SU-DHL-6 (cell line): ENCODE results near the gene BRD2.

ENCODE experiments used
- H2AFZ ChIP-seq: fragments of 200-600 bp; sonication (generic); 2 replicates; pipeline ENCODE4 v1.6.1; 2014; ENCODE audit warnings: low read depth, mild to moderate bottlenecking, moderate library complexity, mixed read lengths, antibody characterized with exemption, low read length; ENCODE audit not compliant: severe bottlenecking
- H3F3A ChIP-seq: fragments of 200-600 bp; shearing (Covaris generic); 2 replicates; pipeline ENCODE4 v1.6.0; 2016; ENCODE audit warnings: antibody characterized with exemption, mild to moderate bottlenecking; ENCODE audit not compliant: insufficient read depth
- H3K27ac ChIP-seq: fragments of 200-600 bp; sonication (generic); 2 replicates; pipeline ENCODE4 v1.5.1; 2016; ENCODE audit warnings: low read depth, mild to moderate bottlenecking, low read length, moderate library complexity, mixed read lengths
- H3K27me3 ChIP-seq: fragments of 200-600 bp; sonication (generic), shearing (Covaris generic); 2 replicates; pipeline ENCODE4 v1.6.0; 2014; ENCODE audit warnings: mild to moderate bottlenecking, low read length
- H3K36me3 ChIP-seq: fragments of 200-600 bp; sonication (generic); 2 replicates; pipeline ENCODE4 v1.6.1; 2014; ENCODE audit warnings: mild to moderate bottlenecking, low read length, mixed read lengths
- H3K4me2 ChIP-seq: fragments of 300-600, 200-600 bp; shearing (Covaris generic), sonication (generic); 2 replicates; pipeline ENCODE4 v1.6.0; 2014; ENCODE audit warnings: low read length, low read depth, mild to moderate bottlenecking; ENCODE audit not compliant: poor library complexity, severe bottlenecking
- H3K4me3 ChIP-seq: fragments of 200-600 bp; sonication (generic); 2 replicates; pipeline ENCODE4 v1.5.1; 2014; ENCODE audit warnings: antibody characterized with exemption, low read length, mild to moderate bottlenecking, mixed read lengths; ENCODE audit not compliant: insufficient read depth, poor library complexity, severe bottlenecking
- H3K79me2 ChIP-seq: fragments of 200-600 bp; sonication (generic); 2 replicates; pipeline ENCODE4 v1.6.1; 2014; ENCODE audit warnings: mild to moderate bottlenecking, low read length, moderate library complexity; ENCODE audit not compliant: insufficient read depth
- H3K9ac ChIP-seq: fragments of 200-600 bp; sonication (generic); 2 replicates; pipeline ENCODE4 v1.7.0; 2014; ENCODE audit warnings: mild to moderate bottlenecking, low read length
- H3K9me2 ChIP-seq: fragments of 200-600 bp; sonication (generic); replicated peaks from 2 replicates; pipeline ENCODE4 v1.6.1; 2014; ENCODE audit warnings: low read length; ENCODE audit not compliant: insufficient read depth
- H3K9me3 ChIP-seq: fragments of 200-600 bp; sonication (generic); 2 replicates; pipeline ENCODE4 v1.6.1; 2014; ENCODE audit warnings: low read length, mixed read lengths; ENCODE audit not compliant: insufficient read depth
- H4K20me1 ChIP-seq: fragments of 200-600 bp; sonication (generic); 2 replicates; pipeline ENCODE4 v1.6.1; 2014; ENCODE audit warnings: low read depth, mild to moderate bottlenecking, antibody characterized with exemption, low read length, moderate library complexity, mixed read lengths
- EZH2phosphoT487 ChIP-seq: fragments of 200-600 bp; sonication (generic), shearing (Covaris generic); conservative IDR thresholded peaks from 2 replicates; pipeline ENCODE4 v1.6.1; 2018; ENCODE audit warnings: mild to moderate bottlenecking, antibody characterized with exemption, low read length, moderate library complexity, mixed read lengths
- TF ChIP-seq, protein P1 (sequence below): fragments of 200-600 bp; sonication (generic); IDR thresholded peaks from one replicate; pipeline ENCODE4 v1.5.1; 2017; ENCODE audit warnings: antibody characterized with exemption, mild to moderate bottlenecking, low read length, moderate library complexity; ENCODE audit not compliant: insufficient read depth, poor library complexity, severe bottlenecking

BRD2 gene

GRCh38 chr6:32991972-32992371 lies 23.6 kb downstream of the BRD2 start:
- Histone ChIP-seq H3K9ac (no peak overlapping the region), H3K27me3 (no peaks in the 10 kb centered on the region), H3K4me2 (no peak overlapping the region), H3K27ac (no peak overlapping the region), H2AFZ (no peak overlapping the region), H3F3A (no peaks in the 10 kb centered on the region; the same call in 1 of the 2 replicates), H3K36me3 (no peaks in the 10 kb centered on the region), H4K20me1 (no peaks in the 10 kb centered on the region), H3K9me2 (no peaks in the 10 kb centered on the region), H3K4me3 (no peak overlapping the region), H3K79me2 (no peaks in the 10 kb centered on the region), H3K9me3 (no peaks in the 10 kb centered on the region)
- TF ChIP-seq, protein P1, sequence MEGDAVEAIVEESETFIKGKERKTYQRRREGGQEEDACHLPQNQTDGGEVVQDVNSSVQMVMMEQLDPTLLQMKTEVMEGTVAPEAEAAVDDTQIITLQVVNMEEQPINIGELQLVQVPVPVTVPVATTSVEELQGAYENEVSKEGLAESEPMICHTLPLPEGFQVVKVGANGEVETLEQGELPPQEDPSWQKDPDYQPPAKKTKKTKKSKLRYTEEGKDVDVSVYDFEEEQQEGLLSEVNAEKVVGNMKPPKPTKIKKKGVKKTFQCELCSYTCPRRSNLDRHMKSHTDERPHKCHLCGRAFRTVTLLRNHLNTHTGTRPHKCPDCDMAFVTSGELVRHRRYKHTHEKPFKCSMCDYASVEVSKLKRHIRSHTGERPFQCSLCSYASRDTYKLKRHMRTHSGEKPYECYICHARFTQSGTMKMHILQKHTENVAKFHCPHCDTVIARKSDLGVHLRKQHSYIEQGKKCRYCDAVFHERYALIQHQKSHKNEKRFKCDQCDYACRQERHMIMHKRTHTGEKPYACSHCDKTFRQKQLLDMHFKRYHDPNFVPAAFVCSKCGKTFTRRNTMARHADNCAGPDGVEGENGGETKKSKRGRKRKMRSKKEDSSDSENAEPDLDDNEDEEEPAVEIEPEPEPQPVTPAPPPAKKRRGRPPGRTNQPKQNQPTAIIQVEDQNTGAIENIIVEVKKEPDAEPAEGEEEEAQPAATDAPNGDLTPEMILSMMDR: no peak
- no peak for TF ChIP-seq EZH2phosphoT487

- Histone ChIP-seq H3K27me3 (no peaks in the 10 kb centered on the region), H3K27ac (no peak overlapping the region), H3K9ac (no peak overlapping the region), H3F3A (no peaks in the 10 kb centered on the region), H3K36me3 (no peaks in the 10 kb centered on the region), H3K79me2 (no peaks in the 10 kb centered on the region), H2AFZ (no peak overlapping the region), H3K4me3 (no peak overlapping the region), H3K4me2 (no peak overlapping the region), H3K9me2 (no peaks in the 10 kb centered on the region), H4K20me1 (no peaks in the 10 kb centered on the region), H3K9me3 (no peaks in the 10 kb centered on the region)
- TF ChIP-seq, protein P1: no peak
Measured at GRCh38 chr6:32993363-32993973, 25.1 kb downstream of the BRD2 start.

DNA sequence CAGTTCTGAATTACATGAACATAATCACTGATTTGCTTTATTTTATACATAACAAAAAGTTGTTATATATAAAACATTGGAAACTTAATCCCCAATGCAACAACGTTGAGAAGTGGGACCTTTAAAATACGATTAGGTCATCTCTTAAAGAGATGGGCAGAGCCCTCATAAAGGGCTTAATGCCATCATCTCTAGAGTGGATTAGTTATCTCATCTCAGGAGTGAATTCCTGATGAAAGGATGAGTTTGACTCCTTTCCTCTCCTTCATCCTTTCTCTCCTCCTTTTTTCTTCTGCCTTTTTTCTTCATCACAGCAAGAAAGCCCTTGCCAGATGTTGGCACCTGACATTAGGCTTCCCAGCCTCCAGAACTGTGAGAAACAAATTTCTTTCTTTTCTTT lies 27.1 kb downstream of the BRD2 start:
- Histone ChIP-seq H3F3A (no peaks in the 10 kb centered on the region), H3K9me3 (no peaks in the 10 kb centered on the region), H3K4me2 (no peak overlapping the region), H3K79me2 (no peaks in the 10 kb centered on the region), H3K27me3 (no peaks in the 10 kb centered on the region), H3K9me2 (no peaks in the 10 kb centered on the region), H3K4me3 (no peak overlapping the region), H3K36me3 (no peaks in the 10 kb centered on the region), H3K27ac (no peak overlapping the region), H4K20me1 (no peaks in the 10 kb centered on the region), H3K9ac (no peak overlapping the region), H2AFZ (no peak overlapping the region)
- no peak for TF ChIP-seq EZH2phosphoT487
- TF ChIP-seq, protein P1: no peak
